ENCODE measurements around the gene MTNR1A.
"Not testable (repeated sequence)": the region's sequence is repeated elsewhere in the genome, so short reads cannot be mapped to it uniquely, and the experiment has no call there.

The MTNR1A gene

DNA sequence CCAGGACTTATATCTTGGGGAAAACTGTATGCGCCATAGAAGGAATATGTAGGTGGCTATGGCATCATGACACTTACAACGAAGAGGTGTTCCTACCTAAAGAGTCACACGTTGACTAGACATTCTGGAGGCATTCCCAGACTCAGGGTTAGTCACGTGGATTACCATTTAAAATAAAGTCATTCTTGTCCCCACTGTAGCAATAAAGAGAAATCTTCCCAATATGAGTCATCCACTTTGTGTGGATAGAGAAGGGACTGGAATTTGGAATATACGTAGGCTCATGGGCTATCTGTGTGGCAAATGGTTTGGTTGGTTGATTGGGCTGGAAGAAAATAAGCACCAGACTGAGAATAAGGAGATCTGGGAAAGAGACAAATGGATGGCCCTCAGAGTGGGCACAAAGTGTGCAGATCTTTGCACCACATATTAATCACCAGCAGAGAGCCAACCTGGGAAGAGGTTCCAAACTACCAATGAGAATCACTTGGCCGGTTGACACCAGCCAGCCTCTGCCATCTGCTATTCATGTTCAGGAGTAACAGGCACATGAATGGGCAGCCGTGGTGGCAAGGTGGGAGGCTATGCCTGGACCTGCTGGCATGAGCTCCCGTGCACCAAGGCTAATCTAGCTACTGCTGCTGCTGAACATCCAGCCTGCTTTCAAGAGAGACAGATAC lies 41.0 kb downstream of the MTNR1A start:
- no peak overlapping the region for H3K4me2 ChIP-seq (ENCODE audit: low read length)
- H3K4me3 ChIP-seq (ENCODE audit: low read depth, low read length): no peak overlapping the region
- no peak overlapping the region for H3K4ac ChIP-seq (ENCODE audit: low read depth, low read length)
- no peak overlapping the region for H2BK5ac ChIP-seq (ENCODE audit: low read depth, low read length, poor library complexity)
- H3K23ac ChIP-seq (ENCODE audit: low read length): no peak overlapping the region
- H2AFZ ChIP-seq (ENCODE audit: insufficient read depth, low read length, poor library complexity): no peak overlapping the region
- H3K9ac ChIP-seq (ENCODE audit: low read length): no peak overlapping the region
- peak in 1 of 2 donors; percentile 2 for DNase-seq
- no peak overlapping the region for H4K8ac ChIP-seq (ENCODE audit: low read depth, low read length)
- H3K27ac ChIP-seq (ENCODE audit: low read depth, low read length): no peak overlapping the region
- no peaks in the 10 kb centered on the region for H3K4me1 ChIP-seq (ENCODE audit: control insufficient read depth in 1 of 2, insufficient read depth in 2 of 2, low read length in 2 of 2)
- H2BK12ac ChIP-seq (ENCODE audit: low read length): no peak overlapping the region
- H3K27me3 ChIP-seq (ENCODE audit: insufficient read depth, low read length): no peaks in the 10 kb centered on the region
- no peak overlapping the region for H2BK120ac ChIP-seq (ENCODE audit: insufficient read depth, low read length, poor library complexity)
- no peaks in the 10 kb centered on the region for H3K79me1 ChIP-seq (ENCODE audit: low read length)
- no peak overlapping the region for H3K14ac ChIP-seq (ENCODE audit: low read length)
- no peak overlapping the region for H4K12ac ChIP-seq (ENCODE audit: low read depth, low read length)
- peaks cover 5% of the 10 kb centered on the region for H3K9me3 ChIP-seq (ENCODE audit: insufficient read depth, low read depth, low read length)
- no peaks in the 10 kb centered on the region for H3K36me3 ChIP-seq (ENCODE audit: control insufficient read depth in 1 of 2, insufficient read depth in 2 of 2, low read length in 2 of 2)
- no peak overlapping the region for H3K18ac ChIP-seq (ENCODE audit: low read length)
- H4K91ac ChIP-seq (ENCODE audit: low read depth, low read length): no peak overlapping the region
- H3K79me2 ChIP-seq (ENCODE audit: control insufficient read depth, insufficient read depth, low read length, poor library complexity): no peaks in the 10 kb centered on the region
- no CpG with 5 or more reads among the region's 8 CpGs for WGBS (ENCODE audit: extremely low coverage, insufficient coverage, insufficient read length)
- no peak overlapping the region for H2AK5ac ChIP-seq (ENCODE audit: low read length)

DNA sequence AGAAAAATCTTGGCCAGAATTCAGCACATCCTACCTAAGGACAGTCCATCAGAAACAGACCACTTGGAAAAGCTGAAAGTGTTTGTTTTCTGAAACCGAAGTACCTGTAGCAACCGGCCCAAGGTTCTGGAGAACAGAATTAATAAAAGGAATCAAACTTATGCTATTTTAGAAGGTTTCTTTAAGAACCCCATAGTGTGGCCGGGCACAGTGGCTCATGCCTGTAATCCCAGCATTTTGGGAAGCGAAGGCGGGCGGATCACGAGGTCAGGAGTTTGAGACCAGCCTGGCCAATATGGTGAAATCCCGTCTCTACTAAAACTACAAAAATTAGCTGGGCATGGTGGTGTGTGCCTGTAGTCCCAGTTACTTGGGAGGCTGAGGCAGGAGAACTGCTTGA lies 50.6 kb downstream of the MTNR1A start:
- not testable (repeated sequence) for H3K4me1 ChIP-seq (ENCODE audit: control insufficient read depth in 1 of 2, insufficient read depth in 2 of 2, low read length in 2 of 2); H3K27me3 ChIP-seq (ENCODE audit: insufficient read depth, low read length); H3K9me3 ChIP-seq (ENCODE audit: insufficient read depth, low read depth, low read length); H2AFZ ChIP-seq (ENCODE audit: insufficient read depth, low read length, poor library complexity); H2BK5ac ChIP-seq (ENCODE audit: low read depth, low read length, poor library complexity); H3K9ac ChIP-seq (ENCODE audit: low read length); DNase-seq; H2BK12ac ChIP-seq (ENCODE audit: low read length); H4K12ac ChIP-seq (ENCODE audit: low read depth, low read length); H3K4me2 ChIP-seq (ENCODE audit: low read length); H3K23ac ChIP-seq (ENCODE audit: low read length); H4K8ac ChIP-seq (ENCODE audit: low read depth, low read length); H3K79me1 ChIP-seq (ENCODE audit: low read length); H3K4ac ChIP-seq (ENCODE audit: low read depth, low read length); H3K4me3 ChIP-seq (ENCODE audit: low read depth, low read length); H3K36me3 ChIP-seq (ENCODE audit: control insufficient read depth in 1 of 2, insufficient read depth in 2 of 2, low read length in 2 of 2); H2AK5ac ChIP-seq (ENCODE audit: low read length); H3K79me2 ChIP-seq (ENCODE audit: control insufficient read depth, insufficient read depth, low read length, poor library complexity); H3K14ac ChIP-seq (ENCODE audit: low read length); H3K18ac ChIP-seq (ENCODE audit: low read length); H3K27ac ChIP-seq (ENCODE audit: low read depth, low read length); H4K91ac ChIP-seq (ENCODE audit: low read depth, low read length); H2BK120ac ChIP-seq (ENCODE audit: insufficient read depth, low read length, poor library complexity)
- WGBS (ENCODE audit: extremely low coverage, insufficient coverage, insufficient read length): no CpG with 5 or more reads among the region's 8 CpGs

DNA sequence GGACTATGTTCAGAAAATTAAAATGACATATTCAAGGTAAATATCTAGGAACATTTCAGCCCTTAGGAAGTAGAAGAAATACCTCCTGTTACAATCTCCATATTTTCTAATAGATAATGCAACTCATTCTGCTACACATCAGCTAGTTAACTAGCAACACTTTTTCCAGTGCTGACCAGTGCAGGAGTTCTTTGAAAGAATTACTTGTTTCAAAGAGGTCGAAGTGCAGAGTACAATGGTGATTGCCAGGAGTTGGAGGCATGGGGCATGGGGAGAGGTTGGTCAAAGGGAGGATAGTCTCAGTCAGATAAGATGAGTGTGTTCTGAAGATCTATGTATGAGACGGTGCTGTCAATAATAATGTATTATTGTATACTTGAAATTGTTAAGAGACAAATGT lies 53.1 kb downstream of the MTNR1A start:
- no CpG with 5 or more reads among the region's 2 CpGs for WGBS (ENCODE audit: extremely low coverage, insufficient coverage, insufficient read length)
- no peak overlapping the region for H3K27ac ChIP-seq (ENCODE audit: low read depth, low read length)
- H3K14ac ChIP-seq (ENCODE audit: low read length): no peak overlapping the region

DNA sequence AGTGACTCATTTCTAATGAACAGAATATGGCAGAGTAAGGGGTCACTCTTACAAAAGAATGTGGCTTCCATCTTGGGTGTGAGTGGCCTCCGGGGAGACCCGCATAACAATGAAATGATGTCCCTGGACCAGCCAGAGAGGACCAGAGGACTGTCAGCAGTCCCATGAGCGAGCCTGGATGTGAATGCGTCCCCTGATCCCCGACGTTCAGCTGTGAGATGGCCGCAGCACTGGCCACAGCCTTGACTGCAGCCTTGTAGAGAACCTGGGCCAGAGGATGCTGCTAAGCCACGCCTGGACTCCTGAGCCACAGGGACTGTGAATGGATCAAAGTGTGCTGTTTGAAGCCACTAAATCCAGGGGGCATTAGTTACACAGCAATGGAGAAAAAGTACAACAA lies 53.8 kb downstream of the MTNR1A start:
- H3K79me1 ChIP-seq (ENCODE audit: low read length): no peaks in the 10 kb centered on the region
- H3K4ac ChIP-seq (ENCODE audit: low read depth, low read length): no peak overlapping the region
- no peak overlapping the region for H3K14ac ChIP-seq (ENCODE audit: low read length)
- H2BK12ac ChIP-seq (ENCODE audit: low read length): no peak overlapping the region
- WGBS (ENCODE audit: extremely low coverage, insufficient coverage, insufficient read length): no CpG with 5 or more reads among the region's 8 CpGs
- no peak overlapping the region for H2BK5ac ChIP-seq (ENCODE audit: low read depth, low read length, poor library complexity)
- no peak overlapping the region for H4K8ac ChIP-seq (ENCODE audit: low read depth, low read length)
- H3K18ac ChIP-seq (ENCODE audit: low read length): no peak overlapping the region
- no peak overlapping the region for H3K23ac ChIP-seq (ENCODE audit: low read length)
- no peaks in the 10 kb centered on the region for H3K4me1 ChIP-seq (ENCODE audit: control insufficient read depth in 1 of 2, insufficient read depth in 2 of 2, low read length in 2 of 2)
- no peak overlapping the region for H3K9ac ChIP-seq (ENCODE audit: low read length)
- H2AFZ ChIP-seq (ENCODE audit: insufficient read depth, low read length, poor library complexity): no peak overlapping the region
- H3K79me2 ChIP-seq (ENCODE audit: control insufficient read depth, insufficient read depth, low read length, poor library complexity): no peaks in the 10 kb centered on the region
- H3K27me3 ChIP-seq (ENCODE audit: insufficient read depth, low read length): no peaks in the 10 kb centered on the region
- H2BK120ac ChIP-seq (ENCODE audit: insufficient read depth, low read length, poor library complexity): no peak overlapping the region
- H4K91ac ChIP-seq (ENCODE audit: low read depth, low read length): no peak overlapping the region
- no peak overlapping the region for H3K27ac ChIP-seq (ENCODE audit: low read depth, low read length)
- no peaks in the 10 kb centered on the region for H3K36me3 ChIP-seq (ENCODE audit: control insufficient read depth in 1 of 2, insufficient read depth in 2 of 2, low read length in 2 of 2)
- H3K4me2 ChIP-seq (ENCODE audit: low read length): no peak overlapping the region
- no peak overlapping the region for H3K4me3 ChIP-seq (ENCODE audit: low read depth, low read length)
- no peak overlapping the region for H2AK5ac ChIP-seq (ENCODE audit: low read length)
- DNase-seq: no peak
- no peak overlapping the region for H4K12ac ChIP-seq (ENCODE audit: low read depth, low read length)
- H3K9me3 ChIP-seq (ENCODE audit: insufficient read depth, low read depth, low read length): peaks cover 5% of the 10 kb centered on the region

More for the DNA sequence above, 53.1 kb downstream of the MTNR1A start:
- no peak overlapping the region for H2AFZ ChIP-seq (ENCODE audit: insufficient read depth, low read length, poor library complexity)
- H2BK12ac ChIP-seq (ENCODE audit: low read length): no peak overlapping the region
- H2AK5ac ChIP-seq (ENCODE audit: low read length): no peak overlapping the region
- peaks cover 8% of the 10 kb centered on the region for H3K9me3 ChIP-seq (ENCODE audit: insufficient read depth, low read depth, low read length)
- H3K4me2 ChIP-seq (ENCODE audit: low read length): no peak overlapping the region
- H3K27me3 ChIP-seq (ENCODE audit: insufficient read depth, low read length): no peaks in the 10 kb centered on the region
- H2BK120ac ChIP-seq (ENCODE audit: insufficient read depth, low read length, poor library complexity): no peak overlapping the region
- H3K9ac ChIP-seq (ENCODE audit: low read length): no peak overlapping the region
- H3K79me1 ChIP-seq (ENCODE audit: low read length): no peaks in the 10 kb centered on the region
- no peak overlapping the region for H3K18ac ChIP-seq (ENCODE audit: low read length)
- H3K4me3 ChIP-seq (ENCODE audit: low read depth, low read length): no peak overlapping the region
- no peak overlapping the region for H4K91ac ChIP-seq (ENCODE audit: low read depth, low read length)
- H2BK5ac ChIP-seq (ENCODE audit: low read depth, low read length, poor library complexity): no peak overlapping the region
- H3K4me1 ChIP-seq (ENCODE audit: control insufficient read depth in 1 of 2, insufficient read depth in 2 of 2, low read length in 2 of 2): no peaks in the 10 kb centered on the region
- no peak overlapping the region for H3K4ac ChIP-seq (ENCODE audit: low read depth, low read length)
- no peak overlapping the region for H4K8ac ChIP-seq (ENCODE audit: low read depth, low read length)
- H3K36me3 ChIP-seq (ENCODE audit: control insufficient read depth in 1 of 2, insufficient read depth in 2 of 2, low read length in 2 of 2): no peaks in the 10 kb centered on the region
- H4K12ac ChIP-seq (ENCODE audit: low read depth, low read length): no peak overlapping the region
- DNase-seq: no peak
- no peak overlapping the region for H3K23ac ChIP-seq (ENCODE audit: low read length)
- no peaks in the 10 kb centered on the region for H3K79me2 ChIP-seq (ENCODE audit: control insufficient read depth, insufficient read depth, low read length, poor library complexity)

All from trophoblast cell (in vitro differentiated cells and primary cell).